OCI-M1 (cell line): Measurements from ENCODE around the gene ADAMTS2.
"Not testable (repeated sequence)": the region's sequence is repeated elsewhere in the genome, so short reads cannot be mapped to it uniquely, and the experiment has no call there.

Source experiments
- DNase-seq: peaks from one replicate; lab custom pipeline; 2025; lab: John Stamatoyannopoulos, UW

ADAMTS2 gene

GRCh38 chr5:179111267-179112207 lies 233.7 kb downstream of the ADAMTS2 start:
- no peak for DNase-seq

- DNase-seq = no peak
Observed at GRCh38 chr5:179110528-179110927, 234.7 kb downstream of the ADAMTS2 start.

- DNase-seq = not testable (repeated sequence)
Observed at GRCh38 chr5:179101282-179101681, 244.0 kb downstream of the ADAMTS2 start.

GRCh38 chr5:179089502-179089901 lies 255.8 kb downstream of the ADAMTS2 start:
- peak; percentile 95 for DNase-seq

- DNase-seq = no peak
Observed at GRCh38 chr5:179080724-179081123, 264.5 kb downstream of the ADAMTS2 start.

GRCh38 chr5:179079165-179079987 lies 265.9 kb downstream of the ADAMTS2 start:
- no peak for DNase-seq

- DNase-seq = peak; percentile 3
Observed at GRCh38 chr5:179065703-179066102, 279.6 kb downstream of the ADAMTS2 start.

GRCh38 chr5:179061025-179061424 lies 284.2 kb downstream of the ADAMTS2 start:
- no peak for DNase-seq
